WTC11 (cell line): Measurements from ENCODE around the gene FCHSD2. TPM values are rescaled to one million over a fixed set of nuclear protein-coding genes. Genes with fewer than 3 reads are reported as not detected.

ENCODE experiments used
- ATAC-seq: fragments of 200-7000 bp; cut with Tn5 transposase; 2 replicates; pipeline ENCODE4 v1.10.0; 2021; ENCODE audit warnings: mild to moderate bottlenecking, moderate library complexity
- CTCF ChIA-PET: fragments of 300-600 bp; sonication (Branson Sonifier 250); formaldehyde crosslinking; loops from one replicate; lab custom pipeline; 2021; ENCODE audit warnings: antibody characterized with exemption; lab: Charles Lee
- POLR2A ChIA-PET: fragments of 350-600 bp; sonication (Branson Sonifier 250); formaldehyde crosslinking; loops from one replicate; lab custom pipeline; 2021; ENCODE audit warnings: antibody characterized with exemption; lab: Charles Lee
- DNase-seq: peaks from one replicate; pipeline ENCODE4 v3.0.0; 2021; ENCODE audit warnings: low spot score
- H3K27ac Mint-ChIP-seq: 2 replicates; pipeline ENCODE4 v1.8.0; 2021; ENCODE audit warnings: mixed read lengths
- H3K27me3 Mint-ChIP-seq: 2 replicates; pipeline ENCODE4 v1.8.0; 2021; ENCODE audit warnings: low read depth, mild to moderate bottlenecking, moderate library complexity, mixed read lengths
- H3K36me3 Mint-ChIP-seq: 2 replicates; pipeline ENCODE4 v1.8.0; 2021; ENCODE audit warnings: mixed read lengths
- H3K4me1 Mint-ChIP-seq: 2 replicates; pipeline ENCODE4 v1.8.0; 2022; ENCODE audit warnings: mixed read lengths
- H3K4me3 Mint-ChIP-seq: 2 replicates; pipeline ENCODE4 v1.8.0; 2021; ENCODE audit warnings: mild to moderate bottlenecking, moderate library complexity, mixed read lengths
- H3K9me3 Mint-ChIP-seq: 2 replicates; pipeline ENCODE4 v1.8.0; 2021; ENCODE audit warnings: mixed read lengths
- CREB1 ChIP-seq: sonication (generic); formaldehyde crosslinking; IDR thresholded peaks from 2 replicates; pipeline ENCODE4 v1.8.0; 2023; ENCODE audit warnings: mild to moderate bottlenecking, missing genetic modification reagents
- EMX1 ChIP-seq: fragments of 250-450 bp; sonication (Bioruptor Pico); IDR thresholded peaks from 2 replicates; pipeline ENCODE4 v1.8.0; 2021; ENCODE audit warnings: mild to moderate bottlenecking
- ESRRA ChIP-seq: sonication (generic); formaldehyde crosslinking; IDR thresholded peaks from 2 replicates; pipeline ENCODE4 v1.8.1; 2022; ENCODE audit warnings: mild to moderate bottlenecking, missing genetic modification reagents, borderline replicate concordance
- ETV6 ChIP-seq: sonication (generic); formaldehyde crosslinking; IDR thresholded peaks from 2 replicates; pipeline ENCODE4 v1.8.1; 2022; ENCODE audit warnings: mild to moderate bottlenecking, missing genetic modification reagents
- GRHL2 ChIP-seq: fragments of 250-450 bp; sonication (Bioruptor Pico); IDR thresholded peaks from 2 replicates; pipeline ENCODE4 v1.8.0; 2022; ENCODE audit warnings: mild to moderate bottlenecking, moderate library complexity; ENCODE audit not compliant: insufficient replicate concordance, severe bottlenecking
- GTF2I ChIP-seq: fragments of 250-450 bp; sonication (Bioruptor Pico); conservative IDR thresholded peaks from 2 replicates; pipeline ENCODE4 v1.4.0; 2021; ENCODE audit warnings: mild to moderate bottlenecking
- IRF2 ChIP-seq: sonication (generic); formaldehyde crosslinking; IDR thresholded peaks from 2 replicates; pipeline ENCODE4 v1.8.0; 2022; ENCODE audit warnings: low read depth, missing genetic modification reagents, borderline replicate concordance
- NR2C2 ChIP-seq: sonication (generic); formaldehyde crosslinking; IDR thresholded peaks from 2 replicates; pipeline ENCODE4 v1.8.0; 2022; ENCODE audit warnings: mild to moderate bottlenecking, missing genetic modification reagents
- NR3C1 ChIP-seq: sonication (generic); formaldehyde crosslinking; conservative IDR thresholded peaks from 2 replicates; pipeline ENCODE4 v1.8.1; 2023; ENCODE audit warnings: low read depth, mild to moderate bottlenecking, missing genetic modification reagents
- RELA ChIP-seq: sonication (generic); formaldehyde crosslinking; IDR thresholded peaks from 2 replicates; pipeline ENCODE4 v1.8.1; 2022; ENCODE audit warnings: missing genetic modification reagents, mild to moderate bottlenecking, borderline replicate concordance
- TEAD4 ChIP-seq: sonication (generic); formaldehyde crosslinking; IDR thresholded peaks from 2 replicates; pipeline ENCODE4 v1.8.0; 2022; ENCODE audit warnings: mild to moderate bottlenecking, missing genetic modification reagents
- ZBTB21 ChIP-seq: sonication (generic); formaldehyde crosslinking; IDR thresholded peaks from 2 replicates; pipeline ENCODE4 v1.8.1; 2023; ENCODE audit warnings: mild to moderate bottlenecking, missing genetic modification reagents, borderline replicate concordance
- ZNF416 ChIP-seq: fragments of 250-450 bp; sonication (Bioruptor Pico); IDR thresholded peaks from 2 replicates; pipeline ENCODE4 v1.9.0; 2021; ENCODE audit warnings: mild to moderate bottlenecking, inconsistent platforms
- total RNA-seq: library from RNA; stranded (reverse); gene quantifications from 3 replicates; pipeline ENCODE4 v1.2.3, GENCODE V29; 2021
- TF ChIP-seq, protein P1 (sequence below): fragments of 250-450 bp; sonication (Bioruptor Pico); IDR thresholded peaks from 2 replicates; pipeline ENCODE4 v1.8.0; 2021; ENCODE audit warnings: mild to moderate bottlenecking
- TF ChIP-seq, protein P2 (sequence below): sonication (generic); formaldehyde crosslinking; IDR thresholded peaks from 2 replicates; pipeline ENCODE4 v1.8.1; 2023; ENCODE audit warnings: mild to moderate bottlenecking, missing genetic modification reagents, moderate library complexity
- TF ChIP-seq, protein P3 (sequence below): fragments of 250-450 bp; sonication (Bioruptor Pico); IDR thresholded peaks from 2 replicates; pipeline ENCODE4 v1.9.0; 2021; ENCODE audit warnings: mild to moderate bottlenecking
- TF ChIP-seq, protein P4 (sequence below): sonication (generic); formaldehyde crosslinking; IDR thresholded peaks from 2 replicates; pipeline ENCODE4 v1.8.1; 2023; ENCODE audit warnings: mild to moderate bottlenecking, missing genetic modification reagents, borderline replicate concordance
- TF ChIP-seq, protein P5 (sequence below): sonication (generic); formaldehyde crosslinking; IDR thresholded peaks from 2 replicates; pipeline ENCODE4 v1.8.1; 2022; ENCODE audit warnings: low read depth, missing genetic modification reagents, borderline replicate concordance
- TF ChIP-seq, protein P6 (sequence below): sonication (generic); formaldehyde crosslinking; IDR thresholded peaks from 2 replicates; pipeline ENCODE4 v1.8.0; 2023; ENCODE audit warnings: missing genetic modification reagents
- TF ChIP-seq, protein P7 (sequence below): fragments of 200-600 bp; IDR thresholded peaks from 2 replicates; pipeline ENCODE4 v1.8.0; 2022; ENCODE audit warnings: antibody characterized with exemption
- TF ChIP-seq, protein P8 (sequence below): sonication (generic); formaldehyde crosslinking; IDR thresholded peaks from 2 replicates; pipeline ENCODE4 v1.8.0; 2022; ENCODE audit warnings: mild to moderate bottlenecking, missing genetic modification reagents

Gene FCHSD2
- total RNA-seq, 1 experiment from 2014 or later: 10.1 TPM

DNA sequence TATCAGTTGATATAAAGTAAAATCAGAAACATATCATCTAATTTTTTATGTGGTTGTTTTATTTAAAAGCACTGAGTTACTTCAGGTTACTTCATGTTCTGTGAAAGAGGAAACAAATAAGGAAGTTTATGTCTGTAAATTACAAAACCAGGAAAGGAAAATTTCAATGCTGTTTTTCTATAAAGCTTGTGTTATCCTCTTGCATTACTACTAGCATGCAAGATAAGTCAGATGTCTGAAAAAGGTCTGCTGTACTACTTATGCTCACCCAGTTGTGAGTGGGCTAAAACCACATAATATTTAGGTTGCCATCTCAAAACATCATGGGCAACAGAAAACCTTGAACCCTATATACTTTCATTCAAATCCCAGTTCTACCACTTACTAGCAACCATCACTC, 206.4 kb downstream of the FCHSD2 start:
- ChIA-PET POLR2A (interaction anchor here (0.6 kb wide), 1 partner anchor 91 kb away, joined by 7 read pairs; no protein-coding TSS in a partner anchor), CTCF (no interaction called here)
- Mint-ChIP-seq H3K9me3 (no peaks in the 10 kb centered on the region), H3K4me1 (no peaks in the 10 kb centered on the region)
- TF ChIP-seq, protein P1, sequence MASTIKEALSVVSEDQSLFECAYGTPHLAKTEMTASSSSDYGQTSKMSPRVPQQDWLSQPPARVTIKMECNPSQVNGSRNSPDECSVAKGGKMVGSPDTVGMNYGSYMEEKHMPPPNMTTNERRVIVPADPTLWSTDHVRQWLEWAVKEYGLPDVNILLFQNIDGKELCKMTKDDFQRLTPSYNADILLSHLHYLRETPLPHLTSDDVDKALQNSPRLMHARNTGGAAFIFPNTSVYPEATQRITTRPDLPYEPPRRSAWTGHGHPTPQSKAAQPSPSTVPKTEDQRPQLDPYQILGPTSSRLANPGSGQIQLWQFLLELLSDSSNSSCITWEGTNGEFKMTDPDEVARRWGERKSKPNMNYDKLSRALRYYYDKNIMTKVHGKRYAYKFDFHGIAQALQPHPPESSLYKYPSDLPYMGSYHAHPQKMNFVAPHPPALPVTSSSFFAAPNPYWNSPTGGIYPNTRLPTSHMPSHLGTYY (CRISPR knock-in tag): no peak
- TF ChIP-seq GRHL2 (CRISPR knock-in tag) (no peak), GTF2I (CRISPR knock-in tag) (no peak), NR3C1 (CRISPR knock-in tag) (no peak), TEAD4 (no peak), RELA (CRISPR knock-in tag) (no peak)
- TF ChIP-seq, all 79 proteins: peak for 0
- no peaks in the 10 kb centered on the region for H3K36me3 Mint-ChIP-seq
- H3K27ac Mint-ChIP-seq: no peak overlapping the region
- H3K27me3 Mint-ChIP-seq: no peaks in the 10 kb centered on the region
- no peak for ATAC-seq
- no peak overlapping the region for H3K4me3 Mint-ChIP-seq
- DNase-seq: no peak

DNA sequence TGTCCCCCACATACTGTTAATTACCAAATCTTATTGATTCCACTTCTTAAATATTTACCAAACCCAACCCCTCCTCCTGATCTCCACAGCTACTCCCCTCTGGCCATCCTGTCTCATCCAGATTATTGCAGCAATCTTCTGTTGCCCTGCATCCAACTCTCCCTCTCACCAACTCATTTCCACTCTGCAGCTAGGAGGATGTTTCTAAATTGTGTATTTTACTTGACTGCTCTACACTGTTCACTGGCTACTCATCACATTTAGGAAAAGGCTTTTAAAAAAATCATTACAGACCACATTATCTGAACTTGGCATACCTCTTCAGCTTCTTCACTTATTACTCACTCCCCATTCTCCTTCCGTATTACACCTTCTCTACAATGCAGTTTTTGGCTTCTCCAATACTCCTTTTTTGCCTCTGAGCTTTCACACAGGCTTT, 210.0 kb downstream of the FCHSD2 start:
- ATAC-seq (no peak), DNase-seq (no peak)
- ChIA-PET CTCF (no interaction called here), POLR2A (no interaction called here)
- H3K4me3 Mint-ChIP-seq: no peak overlapping the region
- H3K4me1 Mint-ChIP-seq: peaks cover 9% of the 10 kb centered on the region
- no peaks in the 10 kb centered on the region for H3K27me3 Mint-ChIP-seq
- H3K9me3 Mint-ChIP-seq: no peaks in the 10 kb centered on the region
- no peaks in the 10 kb centered on the region for H3K36me3 Mint-ChIP-seq
- H3K27ac Mint-ChIP-seq: no peak overlapping the region
- TF ChIP-seq RELA (CRISPR knock-in tag): no peak
- no peak for TF ChIP-seq ETV6 (CRISPR knock-in tag)
- TF ChIP-seq, protein P2, sequence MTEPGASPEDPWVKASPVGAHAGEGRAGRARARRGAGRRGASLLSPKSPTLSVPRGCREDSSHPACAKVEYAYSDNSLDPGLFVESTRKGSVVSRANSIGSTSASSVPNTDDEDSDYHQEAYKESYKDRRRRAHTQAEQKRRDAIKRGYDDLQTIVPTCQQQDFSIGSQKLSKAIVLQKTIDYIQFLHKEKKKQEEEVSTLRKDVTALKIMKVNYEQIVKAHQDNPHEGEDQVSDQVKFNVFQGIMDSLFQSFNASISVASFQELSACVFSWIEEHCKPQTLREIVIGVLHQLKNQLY (CRISPR knock-in tag): no peak
- TF ChIP-seq ZNF416 (CRISPR knock-in tag): no peak
- TF ChIP-seq EMX1 (CRISPR knock-in tag): no peak
- no peak for TF ChIP-seq NR3C1 (CRISPR knock-in tag)
- TF ChIP-seq, protein P3, sequence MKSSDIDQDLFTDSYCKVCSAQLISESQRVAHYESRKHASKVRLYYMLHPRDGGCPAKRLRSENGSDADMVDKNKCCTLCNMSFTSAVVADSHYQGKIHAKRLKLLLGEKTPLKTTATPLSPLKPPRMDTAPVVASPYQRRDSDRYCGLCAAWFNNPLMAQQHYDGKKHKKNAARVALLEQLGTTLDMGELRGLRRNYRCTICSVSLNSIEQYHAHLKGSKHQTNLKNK (CRISPR knock-in tag): no peak
- TF ChIP-seq, protein P4, sequence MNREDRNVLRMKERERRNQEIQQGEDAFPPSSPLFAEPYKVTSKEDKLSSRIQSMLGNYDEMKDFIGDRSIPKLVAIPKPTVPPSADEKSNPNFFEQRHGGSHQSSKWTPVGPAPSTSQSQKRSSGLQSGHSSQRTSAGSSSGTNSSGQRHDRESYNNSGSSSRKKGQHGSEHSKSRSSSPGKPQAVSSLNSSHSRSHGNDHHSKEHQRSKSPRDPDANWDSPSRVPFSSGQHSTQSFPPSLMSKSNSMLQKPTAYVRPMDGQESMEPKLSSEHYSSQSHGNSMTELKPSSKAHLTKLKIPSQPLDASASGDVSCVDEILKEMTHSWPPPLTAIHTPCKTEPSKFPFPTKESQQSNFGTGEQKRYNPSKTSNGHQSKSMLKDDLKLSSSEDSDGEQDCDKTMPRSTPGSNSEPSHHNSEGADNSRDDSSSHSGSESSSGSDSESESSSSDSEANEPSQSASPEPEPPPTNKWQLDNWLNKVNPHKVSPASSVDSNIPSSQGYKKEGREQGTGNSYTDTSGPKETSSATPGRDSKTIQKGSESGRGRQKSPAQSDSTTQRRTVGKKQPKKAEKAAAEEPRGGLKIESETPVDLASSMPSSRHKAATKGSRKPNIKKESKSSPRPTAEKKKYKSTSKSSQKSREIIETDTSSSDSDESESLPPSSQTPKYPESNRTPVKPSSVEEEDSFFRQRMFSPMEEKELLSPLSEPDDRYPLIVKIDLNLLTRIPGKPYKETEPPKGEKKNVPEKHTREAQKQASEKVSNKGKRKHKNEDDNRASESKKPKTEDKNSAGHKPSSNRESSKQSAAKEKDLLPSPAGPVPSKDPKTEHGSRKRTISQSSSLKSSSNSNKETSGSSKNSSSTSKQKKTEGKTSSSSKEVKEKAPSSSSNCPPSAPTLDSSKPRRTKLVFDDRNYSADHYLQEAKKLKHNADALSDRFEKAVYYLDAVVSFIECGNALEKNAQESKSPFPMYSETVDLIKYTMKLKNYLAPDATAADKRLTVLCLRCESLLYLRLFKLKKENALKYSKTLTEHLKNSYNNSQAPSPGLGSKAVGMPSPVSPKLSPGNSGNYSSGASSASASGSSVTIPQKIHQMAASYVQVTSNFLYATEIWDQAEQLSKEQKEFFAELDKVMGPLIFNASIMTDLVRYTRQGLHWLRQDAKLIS: no peak
- TF ChIP-seq CREB1 (CRISPR knock-in tag): no peak
- TF ChIP-seq, protein P5, sequence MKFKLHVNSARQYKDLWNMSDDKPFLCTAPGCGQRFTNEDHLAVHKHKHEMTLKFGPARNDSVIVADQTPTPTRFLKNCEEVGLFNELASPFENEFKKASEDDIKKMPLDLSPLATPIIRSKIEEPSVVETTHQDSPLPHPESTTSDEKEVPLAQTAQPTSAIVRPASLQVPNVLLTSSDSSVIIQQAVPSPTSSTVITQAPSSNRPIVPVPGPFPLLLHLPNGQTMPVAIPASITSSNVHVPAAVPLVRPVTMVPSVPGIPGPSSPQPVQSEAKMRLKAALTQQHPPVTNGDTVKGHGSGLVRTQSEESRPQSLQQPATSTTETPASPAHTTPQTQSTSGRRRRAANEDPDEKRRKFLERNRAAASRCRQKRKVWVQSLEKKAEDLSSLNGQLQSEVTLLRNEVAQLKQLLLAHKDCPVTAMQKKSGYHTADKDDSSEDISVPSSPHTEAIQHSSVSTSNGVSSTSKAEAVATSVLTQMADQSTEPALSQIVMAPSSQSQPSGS (CRISPR knock-in tag): no peak
- TF ChIP-seq, protein P6, sequence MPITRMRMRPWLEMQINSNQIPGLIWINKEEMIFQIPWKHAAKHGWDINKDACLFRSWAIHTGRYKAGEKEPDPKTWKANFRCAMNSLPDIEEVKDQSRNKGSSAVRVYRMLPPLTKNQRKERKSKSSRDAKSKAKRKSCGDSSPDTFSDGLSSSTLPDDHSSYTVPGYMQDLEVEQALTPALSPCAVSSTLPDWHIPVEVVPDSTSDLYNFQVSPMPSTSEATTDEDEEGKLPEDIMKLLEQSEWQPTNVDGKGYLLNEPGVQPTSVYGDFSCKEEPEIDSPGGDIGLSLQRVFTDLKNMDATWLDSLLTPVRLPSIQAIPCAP (CRISPR knock-in tag): no peak
- no peak for TF ChIP-seq NR2C2
- TF ChIP-seq ESRRA (CRISPR knock-in tag): no peak
- no peak for TF ChIP-seq ZBTB21 (CRISPR knock-in tag)
- TF ChIP-seq IRF2 (CRISPR knock-in tag): no peak
- TF ChIP-seq, protein P7, sequence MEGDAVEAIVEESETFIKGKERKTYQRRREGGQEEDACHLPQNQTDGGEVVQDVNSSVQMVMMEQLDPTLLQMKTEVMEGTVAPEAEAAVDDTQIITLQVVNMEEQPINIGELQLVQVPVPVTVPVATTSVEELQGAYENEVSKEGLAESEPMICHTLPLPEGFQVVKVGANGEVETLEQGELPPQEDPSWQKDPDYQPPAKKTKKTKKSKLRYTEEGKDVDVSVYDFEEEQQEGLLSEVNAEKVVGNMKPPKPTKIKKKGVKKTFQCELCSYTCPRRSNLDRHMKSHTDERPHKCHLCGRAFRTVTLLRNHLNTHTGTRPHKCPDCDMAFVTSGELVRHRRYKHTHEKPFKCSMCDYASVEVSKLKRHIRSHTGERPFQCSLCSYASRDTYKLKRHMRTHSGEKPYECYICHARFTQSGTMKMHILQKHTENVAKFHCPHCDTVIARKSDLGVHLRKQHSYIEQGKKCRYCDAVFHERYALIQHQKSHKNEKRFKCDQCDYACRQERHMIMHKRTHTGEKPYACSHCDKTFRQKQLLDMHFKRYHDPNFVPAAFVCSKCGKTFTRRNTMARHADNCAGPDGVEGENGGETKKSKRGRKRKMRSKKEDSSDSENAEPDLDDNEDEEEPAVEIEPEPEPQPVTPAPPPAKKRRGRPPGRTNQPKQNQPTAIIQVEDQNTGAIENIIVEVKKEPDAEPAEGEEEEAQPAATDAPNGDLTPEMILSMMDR: no peak
- TF ChIP-seq, protein P8, sequence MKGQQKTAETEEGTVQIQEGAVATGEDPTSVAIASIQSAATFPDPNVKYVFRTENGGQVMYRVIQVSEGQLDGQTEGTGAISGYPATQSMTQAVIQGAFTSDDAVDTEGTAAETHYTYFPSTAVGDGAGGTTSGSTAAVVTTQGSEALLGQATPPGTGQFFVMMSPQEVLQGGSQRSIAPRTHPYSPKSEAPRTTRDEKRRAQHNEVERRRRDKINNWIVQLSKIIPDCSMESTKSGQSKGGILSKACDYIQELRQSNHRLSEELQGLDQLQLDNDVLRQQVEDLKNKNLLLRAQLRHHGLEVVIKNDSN (CRISPR knock-in tag): no peak
